Stimulated activated CD8-positive, alpha-beta memory T cell treated with anti-CD3 and anti-CD28 coated beads, Interleukin-4, amount 100 ng/mL, for 24 hours (primary cell): ENCODE measurements around the gene ANKRD42.
"Not testable (repeated sequence)": the region's sequence is repeated elsewhere in the genome, so short reads cannot be mapped to it uniquely, and the experiment has no call there.

Experiments used
- DNase-seq: peaks from one replicate; pipeline ENCODE4 v3.0.0-alpha.2; 2020; ENCODE audit warnings: low read depth

Gene ANKRD42

DNA sequence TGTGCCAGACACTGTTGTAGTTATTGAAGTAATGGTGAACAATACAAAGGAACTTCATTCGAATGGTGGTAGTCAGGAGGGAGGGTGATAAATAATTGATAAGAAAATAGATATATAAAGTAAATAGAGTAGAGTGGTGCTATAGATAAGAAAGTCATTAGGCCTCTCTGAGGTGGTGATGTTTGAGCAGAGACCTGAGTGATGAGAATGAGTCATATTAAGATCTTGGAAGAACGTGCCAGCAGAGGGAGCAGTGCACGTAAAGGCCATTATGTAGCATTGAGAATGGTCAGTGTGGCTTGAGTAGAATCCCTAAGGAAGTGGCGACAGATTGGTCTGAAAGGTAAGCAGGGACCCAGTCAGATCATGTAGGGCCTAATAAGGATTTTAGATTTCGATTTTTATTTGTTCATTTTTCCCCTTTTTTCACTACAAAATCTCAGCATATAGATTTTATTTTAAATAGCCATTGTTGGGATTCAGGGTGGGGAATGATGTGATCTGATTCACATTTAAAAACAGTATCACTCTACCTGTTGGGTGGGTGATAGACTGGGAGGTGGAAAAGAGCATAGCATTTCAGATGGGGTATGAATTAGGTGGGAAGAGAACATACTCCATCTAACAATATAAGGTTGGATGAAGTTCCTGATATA lies 47.9 kb downstream of the ANKRD42 start:
- no peak for DNase-seq

DNA sequence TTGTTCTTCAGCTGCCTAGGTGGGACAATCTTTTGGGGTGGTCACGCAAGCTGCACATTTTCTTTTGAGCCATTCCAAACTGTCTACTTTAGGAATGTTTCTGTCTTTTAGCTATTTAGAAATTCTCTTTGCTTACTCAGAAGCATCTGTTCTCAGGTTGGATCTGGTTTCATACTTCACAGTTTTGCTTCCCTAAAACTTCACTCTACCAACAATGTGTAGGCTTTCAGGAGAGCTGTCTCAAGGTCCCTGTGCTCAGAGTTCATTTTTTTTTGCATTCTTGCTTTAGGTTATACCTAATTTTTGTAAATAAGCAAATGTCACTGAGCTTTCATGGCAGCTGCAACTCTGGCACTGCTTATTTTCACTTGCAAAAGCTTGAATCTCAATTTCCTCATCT lies 55.9 kb downstream of the ANKRD42 start:
- DNase-seq: no peak

DNA sequence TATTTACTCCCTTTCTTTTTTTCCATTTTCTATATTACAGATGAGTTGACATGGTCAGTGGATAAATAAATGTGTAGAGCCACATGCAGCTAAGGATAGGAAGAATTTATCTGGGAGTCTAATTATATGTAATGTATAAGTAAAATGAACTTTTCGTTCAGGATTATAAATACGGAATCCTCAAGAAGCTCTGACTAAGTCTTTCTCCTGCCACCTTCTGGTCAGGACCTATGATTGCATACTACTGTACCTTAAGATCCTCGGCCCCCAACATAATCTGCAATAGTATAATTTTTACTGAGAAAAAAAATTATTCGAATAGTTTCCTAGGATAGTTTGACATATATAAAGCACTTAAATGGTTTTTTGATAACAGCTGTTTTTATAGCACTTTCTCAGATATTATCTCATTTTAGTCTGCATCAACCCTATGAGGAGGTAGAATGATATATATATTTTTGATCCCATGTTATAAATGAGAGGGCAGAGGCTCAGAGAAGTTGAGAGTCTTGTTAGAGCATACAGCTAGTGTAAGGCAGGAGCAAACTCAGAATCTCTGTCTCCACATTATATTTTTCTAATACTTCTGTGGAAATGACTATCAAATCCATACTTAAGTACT lies 56.6 kb downstream of the ANKRD42 start:
- DNase-seq: no peak

DNA sequence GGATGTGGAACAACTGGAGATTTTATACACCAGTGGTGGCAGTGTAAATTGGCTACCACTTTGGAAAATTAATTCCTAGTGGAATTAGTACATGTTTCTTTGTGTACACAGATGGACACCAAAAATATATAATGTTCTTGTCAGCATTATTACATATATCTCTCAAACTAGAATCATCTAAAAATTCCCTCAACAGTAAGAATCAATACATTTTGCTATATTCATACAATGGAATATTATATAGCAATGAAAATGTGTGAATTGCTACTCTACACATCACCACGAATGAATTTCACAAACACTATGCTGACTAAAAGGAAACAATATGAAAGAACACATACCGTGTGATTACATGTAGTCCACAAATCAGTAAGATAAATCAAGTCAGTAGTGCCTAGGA lies 58.8 kb downstream of the ANKRD42 start:
- DNase-seq: no peak

DNA sequence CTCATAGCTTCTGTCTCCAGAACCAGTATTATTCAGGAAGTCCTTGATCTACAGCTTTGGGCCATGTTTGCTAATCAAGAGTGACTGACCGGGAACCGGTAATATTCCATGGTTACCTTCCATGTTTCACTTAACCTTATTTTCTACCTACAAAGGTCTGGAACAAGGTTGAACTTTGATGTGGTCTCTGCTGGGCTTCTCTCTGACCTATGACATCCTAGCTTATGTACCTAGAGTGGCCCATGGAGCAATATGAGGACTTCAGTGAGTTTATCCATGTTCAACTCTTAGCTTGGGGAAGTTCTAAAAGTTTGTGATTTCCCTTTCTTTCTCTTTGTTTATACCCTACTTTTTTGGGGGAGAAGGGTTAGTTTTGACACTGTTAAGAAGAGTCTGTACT lies 59.4 kb downstream of the ANKRD42 start:
- DNase-seq: no peak

DNA sequence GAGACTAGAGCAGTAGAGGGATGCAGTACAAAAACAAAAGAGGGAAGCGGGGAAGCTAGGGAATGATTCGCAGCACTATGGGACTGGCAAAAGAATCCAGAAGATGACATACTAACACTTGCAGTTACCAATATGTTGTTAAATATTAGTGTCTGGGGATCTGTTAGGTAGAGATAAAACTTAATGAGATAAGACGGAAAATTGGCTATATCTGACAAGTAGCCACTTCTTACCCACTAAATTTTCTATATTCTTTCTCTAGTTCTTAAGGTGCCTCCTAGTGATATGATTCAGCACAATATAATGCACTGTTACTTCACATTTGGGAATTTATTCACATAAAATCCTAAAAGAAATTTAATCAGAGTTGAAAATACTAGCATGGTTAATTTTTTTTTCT lies 61.9 kb downstream of the ANKRD42 start:
- DNase-seq: no peak

DNA sequence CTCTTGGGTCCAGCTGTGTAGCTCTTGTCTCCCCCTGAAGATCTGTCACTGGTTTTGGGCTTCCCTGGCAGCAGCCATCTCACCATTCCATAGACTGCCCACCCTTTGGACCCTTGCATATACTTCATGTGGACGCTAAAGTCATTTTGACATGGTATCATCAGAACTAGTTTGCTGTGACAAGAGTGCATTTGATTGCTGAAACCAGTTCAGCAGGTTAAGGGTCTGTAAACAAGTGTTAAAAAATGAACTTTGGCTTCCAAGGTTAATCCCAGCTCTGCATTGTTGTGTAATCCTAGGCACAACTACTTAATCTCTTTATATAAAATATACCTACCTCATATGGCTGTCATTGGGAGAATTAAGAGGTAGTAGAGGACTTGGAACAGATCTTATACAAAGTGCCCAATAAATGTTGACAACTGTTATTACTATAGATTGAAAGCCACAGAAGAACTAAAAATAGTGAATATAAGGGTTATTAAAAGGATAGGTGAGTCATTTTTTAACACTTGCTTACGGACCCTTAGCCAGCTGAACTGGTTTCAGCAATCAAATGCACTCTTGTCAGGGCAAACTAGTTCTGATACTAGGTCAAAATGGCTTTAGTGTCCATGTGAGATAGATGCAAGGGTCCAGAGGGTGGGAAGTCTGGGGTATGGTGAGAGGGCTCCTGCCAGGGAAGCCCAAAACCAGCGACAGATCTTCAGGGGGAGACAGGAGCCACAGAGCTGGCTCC lies 63.3 kb downstream of the ANKRD42 start:
- no peak for DNase-seq

DNA sequence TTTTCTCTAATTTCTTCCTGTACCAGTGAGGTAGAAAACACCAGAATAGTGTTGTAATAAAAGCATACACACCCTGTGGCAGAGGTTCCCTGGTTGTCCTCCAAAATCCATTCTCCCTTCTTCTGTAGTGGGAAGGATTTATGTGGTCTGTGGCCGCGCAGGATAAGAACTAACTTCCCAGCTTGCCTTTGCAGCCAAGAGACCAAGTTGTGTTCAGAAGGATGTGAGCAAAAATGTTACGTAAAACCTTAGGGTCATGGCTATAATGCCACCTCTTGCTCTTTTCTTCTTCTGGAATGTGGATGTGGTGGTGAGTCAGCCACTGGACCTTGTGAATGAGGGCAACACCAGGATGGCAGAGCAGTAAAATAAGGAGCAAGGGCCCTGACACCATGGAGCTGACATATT lies 64.3 kb downstream of the ANKRD42 start:
- DNase-seq: no peak

DNA sequence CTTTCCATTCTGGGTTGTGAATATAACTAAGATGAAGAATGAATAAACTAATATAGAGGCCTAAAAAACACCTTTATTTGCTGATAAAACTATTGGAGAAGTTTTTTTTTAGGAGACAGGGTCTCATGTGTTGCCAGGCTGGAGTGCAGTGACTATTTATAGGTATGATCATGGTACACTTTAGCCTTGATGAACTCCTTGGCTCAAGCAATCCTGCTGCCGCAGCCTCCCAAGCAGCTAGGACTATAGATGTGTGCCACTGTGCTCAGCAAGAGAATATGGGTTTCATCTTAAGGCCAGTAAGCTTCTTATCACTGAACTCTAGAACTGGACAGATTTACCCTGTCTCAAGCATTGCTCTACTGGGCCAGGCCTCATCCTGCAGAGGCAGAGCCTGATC lies 66.0 kb downstream of the ANKRD42 start:
- no peak for DNase-seq

DNA sequence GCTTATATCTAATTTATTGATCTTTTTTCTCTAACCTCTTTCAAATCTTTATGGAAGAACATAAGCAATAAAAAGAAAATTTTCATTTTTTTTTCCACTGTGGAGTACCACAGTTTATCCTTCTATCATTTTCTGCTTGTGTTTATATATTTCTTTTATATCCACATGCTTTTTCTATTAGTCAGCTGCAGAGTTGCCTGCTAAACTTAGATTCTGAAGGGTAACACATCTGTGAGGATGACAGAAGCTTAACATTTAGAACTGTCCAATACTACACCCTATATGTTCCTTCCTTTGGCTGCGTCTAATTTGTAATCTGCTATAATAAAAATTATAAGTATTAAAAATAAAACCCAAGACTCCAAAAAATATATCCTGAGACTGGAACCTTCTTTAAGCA lies 71.8 kb downstream of the ANKRD42 start:
- no peak for DNase-seq

DNA sequence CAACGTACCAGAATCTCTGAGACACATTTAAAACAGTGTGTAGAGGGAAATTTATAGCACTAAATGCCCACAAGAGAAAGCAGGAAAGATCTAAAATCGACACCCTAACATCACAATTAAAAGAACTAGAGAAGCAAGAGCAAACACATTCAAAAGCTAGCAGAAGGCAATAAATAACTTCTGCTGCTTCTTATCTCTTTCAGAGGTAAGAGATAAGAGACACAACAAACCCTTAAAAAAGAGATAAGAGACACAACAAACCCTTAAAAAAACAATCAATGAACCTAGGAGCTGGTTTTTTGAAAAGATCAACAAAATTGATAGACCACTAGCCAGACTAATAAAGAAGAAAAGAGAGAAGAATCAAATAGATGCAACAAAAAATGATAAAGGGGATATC lies 75.6 kb downstream of the ANKRD42 start:
- DNase-seq: not testable (repeated sequence)

DNA sequence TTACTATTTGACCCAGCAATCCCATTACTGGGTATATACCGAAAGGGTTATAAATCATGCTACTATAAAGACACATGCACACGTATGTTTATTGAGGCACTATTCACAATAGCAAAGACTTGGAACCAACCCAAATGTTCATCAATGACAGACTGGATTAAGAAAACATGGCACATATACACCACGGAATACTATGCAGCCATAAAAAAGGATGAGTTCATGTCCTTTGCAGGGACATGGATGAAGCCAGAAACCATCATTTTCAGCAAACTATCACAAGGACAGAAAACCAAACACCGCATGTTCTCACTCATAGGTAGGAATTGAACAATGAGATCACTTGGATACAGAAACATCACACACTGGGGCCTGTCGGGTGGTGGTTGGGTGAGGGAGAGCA lies 78.2 kb downstream of the ANKRD42 start:
- DNase-seq: not testable (repeated sequence)

DNA sequence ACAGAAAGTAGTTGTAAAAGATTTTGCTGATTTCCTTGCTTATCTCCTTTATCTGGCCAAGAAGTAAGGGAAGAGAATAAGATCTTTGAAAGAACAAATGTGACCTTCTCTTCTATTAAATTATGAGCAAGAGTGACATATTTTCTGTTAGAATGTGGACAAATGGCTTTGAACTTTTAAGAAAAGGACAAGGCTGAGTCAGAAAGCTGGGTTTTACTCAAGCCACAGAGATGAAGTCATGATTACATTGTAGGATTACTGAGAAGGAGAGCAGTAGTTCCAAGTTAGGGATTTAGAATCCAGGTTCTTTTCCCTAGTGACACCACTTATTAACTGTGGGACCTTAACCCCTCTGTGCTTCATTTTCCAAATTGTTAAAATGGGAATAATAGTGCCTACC lies 79.1 kb downstream of the ANKRD42 start:
- no peak for DNase-seq

DNA sequence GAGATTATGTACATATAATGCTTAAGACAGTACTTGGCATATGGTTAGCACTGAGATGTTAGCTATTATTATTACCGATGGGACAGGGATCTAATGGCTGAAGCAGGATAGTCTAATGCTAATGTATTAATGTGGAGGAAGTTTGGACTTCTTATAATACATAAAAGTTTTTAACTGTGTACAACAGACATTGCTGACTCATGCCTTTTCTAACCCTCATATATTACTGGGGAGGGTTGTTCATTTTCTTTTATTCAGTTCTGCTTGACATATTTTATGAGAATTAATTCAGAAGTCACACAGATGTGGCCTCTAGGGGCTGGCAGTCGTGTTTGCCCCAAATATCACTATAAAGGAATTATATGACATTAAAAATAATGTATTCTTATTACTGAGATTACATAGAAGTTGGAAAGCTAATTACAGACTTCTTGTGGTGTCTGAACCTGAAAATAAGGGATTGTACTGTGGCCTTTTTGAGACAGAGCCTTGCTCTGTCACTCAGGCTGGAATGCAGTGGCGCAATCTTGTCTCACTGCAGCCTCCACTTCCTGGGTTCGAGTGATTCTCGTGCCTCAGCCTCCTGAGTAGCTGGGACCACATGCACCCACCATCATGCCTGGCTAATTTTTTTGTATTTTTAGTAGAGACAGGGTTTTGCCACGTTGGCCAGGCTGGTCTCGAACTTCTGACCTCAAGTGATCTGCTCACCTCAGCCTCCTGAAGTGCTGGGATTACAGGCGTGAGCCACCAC lies 82.6 kb downstream of the ANKRD42 start:
- DNase-seq: no peak

DNA sequence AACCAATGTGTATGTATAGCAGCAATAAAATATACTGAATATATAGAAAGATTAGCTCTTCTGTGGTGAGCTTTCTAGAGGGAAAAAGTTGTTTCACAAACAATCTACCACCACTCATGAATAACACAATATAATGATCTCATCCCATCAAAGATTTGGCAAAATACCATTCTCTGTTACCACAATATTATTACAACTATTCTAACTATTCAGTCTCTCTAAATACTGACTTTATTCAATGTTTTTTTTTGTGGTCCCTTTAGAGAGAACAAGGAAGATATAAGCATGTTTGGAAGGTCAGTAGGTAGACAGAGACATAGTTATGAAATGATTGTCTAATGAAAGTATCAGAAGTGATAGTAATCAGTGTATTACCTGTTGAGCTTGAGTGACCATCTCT lies 84.8 kb downstream of the ANKRD42 start:
- no peak for DNase-seq

DNA sequence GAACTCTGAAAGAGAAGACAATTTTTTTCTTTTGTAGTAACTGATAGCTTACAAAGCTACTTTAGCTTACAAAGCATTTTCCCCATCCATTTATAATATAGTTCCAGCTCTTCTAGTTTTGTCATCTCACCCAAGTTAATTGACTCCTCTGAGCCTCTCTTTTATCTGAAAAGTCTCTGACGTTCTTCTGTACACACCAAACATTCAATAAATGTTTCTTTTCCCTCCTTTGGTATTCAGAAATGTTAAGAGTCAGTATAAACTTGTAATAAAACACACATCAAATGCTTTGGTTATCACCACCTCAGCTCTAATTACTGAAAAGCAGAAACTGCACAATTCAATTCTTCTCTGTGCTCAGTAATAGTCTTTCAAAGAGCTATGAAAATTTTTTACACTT lies 86.7 kb downstream of the ANKRD42 start:
- DNase-seq: no peak

DNA sequence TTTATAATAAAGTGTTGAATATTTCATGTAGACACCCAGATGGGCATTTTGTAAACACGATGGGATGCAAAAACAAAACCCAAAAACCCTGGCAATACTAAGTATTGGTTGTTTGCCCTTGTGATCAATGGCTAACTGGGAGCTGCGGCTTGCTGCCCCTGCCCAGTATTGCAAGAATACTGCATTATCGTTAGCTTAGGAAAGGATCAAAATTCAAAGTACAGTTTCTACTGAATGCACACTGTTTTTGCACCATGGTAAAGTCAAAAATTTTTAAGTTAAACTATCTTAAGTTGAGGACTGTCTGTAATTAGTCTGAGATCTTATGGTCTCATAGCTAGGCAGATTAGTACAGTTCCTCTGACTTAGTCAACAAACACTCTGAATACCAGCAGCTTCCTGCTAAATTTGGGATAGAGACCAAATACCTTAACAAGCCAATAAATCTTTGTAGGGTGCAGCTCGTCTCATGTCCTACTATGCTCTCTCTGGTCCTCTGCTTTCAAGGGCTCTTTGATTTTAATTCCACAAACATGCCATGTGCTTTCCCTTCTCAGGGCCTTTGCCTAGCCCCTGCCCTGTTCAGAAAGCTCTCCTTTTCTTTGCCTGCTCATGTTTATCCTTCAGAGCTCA lies 88.7 kb downstream of the ANKRD42 start:
- DNase-seq: no peak

DNA sequence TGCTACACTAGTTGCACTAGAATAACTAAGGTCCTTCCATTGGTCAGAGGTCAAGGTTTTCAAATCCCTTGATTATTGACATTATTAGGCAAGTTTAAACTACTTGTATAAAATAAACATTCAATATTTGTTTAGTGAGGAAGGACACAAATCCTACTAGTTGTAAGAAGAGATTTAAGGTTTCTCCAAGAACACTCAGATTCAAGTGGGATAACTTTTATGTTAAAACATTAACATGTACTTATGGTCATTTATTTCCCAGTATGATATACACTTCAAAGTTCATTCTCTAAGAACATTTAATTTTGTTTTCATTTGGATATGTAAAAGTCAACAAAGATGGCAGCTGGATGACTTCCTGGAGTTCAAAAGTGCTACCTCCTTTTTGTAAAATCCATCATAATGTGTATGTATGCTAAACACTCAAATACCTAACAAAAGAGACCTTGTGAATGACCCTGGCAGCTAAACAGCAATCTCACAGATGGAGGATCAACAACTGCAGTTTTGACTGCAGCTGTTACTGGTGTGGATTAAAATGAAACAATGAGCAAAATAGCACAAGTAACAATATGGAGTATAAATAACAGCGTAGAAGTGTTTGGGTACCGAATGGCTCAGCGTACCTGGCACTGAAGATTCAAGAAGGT lies 91.1 kb downstream of the ANKRD42 start:
- no peak for DNase-seq

DNA sequence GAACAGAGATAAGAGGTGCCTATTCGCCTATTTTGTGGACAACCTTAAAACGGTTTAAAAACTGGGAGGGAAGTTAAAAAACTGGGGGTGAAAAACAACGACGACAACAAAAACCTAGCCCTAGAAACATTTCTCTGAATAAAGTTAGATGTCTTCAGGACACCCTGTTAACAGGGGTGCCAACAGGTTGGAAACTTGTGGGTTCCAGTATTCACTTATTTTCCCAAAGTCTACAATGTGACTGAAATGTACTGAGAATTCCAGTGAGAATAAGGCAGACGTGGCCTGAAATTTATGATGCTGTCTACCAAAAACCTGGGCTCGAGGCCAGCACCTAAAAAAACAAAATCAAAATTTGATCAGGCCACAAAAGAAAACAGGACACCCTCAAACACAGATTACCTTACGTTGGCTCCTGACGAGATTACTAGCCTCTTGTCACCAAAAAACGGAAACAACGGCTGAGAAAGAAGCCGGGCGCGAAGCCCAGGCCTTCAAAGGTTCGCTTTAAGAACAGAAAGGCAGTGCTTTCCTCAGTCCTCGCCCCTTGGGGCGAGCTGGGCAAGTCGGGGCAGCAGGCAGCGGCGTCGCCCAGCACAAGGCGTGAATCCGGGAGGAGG lies 91.7 kb downstream of the ANKRD42 start:
- no peak for DNase-seq

DNA sequence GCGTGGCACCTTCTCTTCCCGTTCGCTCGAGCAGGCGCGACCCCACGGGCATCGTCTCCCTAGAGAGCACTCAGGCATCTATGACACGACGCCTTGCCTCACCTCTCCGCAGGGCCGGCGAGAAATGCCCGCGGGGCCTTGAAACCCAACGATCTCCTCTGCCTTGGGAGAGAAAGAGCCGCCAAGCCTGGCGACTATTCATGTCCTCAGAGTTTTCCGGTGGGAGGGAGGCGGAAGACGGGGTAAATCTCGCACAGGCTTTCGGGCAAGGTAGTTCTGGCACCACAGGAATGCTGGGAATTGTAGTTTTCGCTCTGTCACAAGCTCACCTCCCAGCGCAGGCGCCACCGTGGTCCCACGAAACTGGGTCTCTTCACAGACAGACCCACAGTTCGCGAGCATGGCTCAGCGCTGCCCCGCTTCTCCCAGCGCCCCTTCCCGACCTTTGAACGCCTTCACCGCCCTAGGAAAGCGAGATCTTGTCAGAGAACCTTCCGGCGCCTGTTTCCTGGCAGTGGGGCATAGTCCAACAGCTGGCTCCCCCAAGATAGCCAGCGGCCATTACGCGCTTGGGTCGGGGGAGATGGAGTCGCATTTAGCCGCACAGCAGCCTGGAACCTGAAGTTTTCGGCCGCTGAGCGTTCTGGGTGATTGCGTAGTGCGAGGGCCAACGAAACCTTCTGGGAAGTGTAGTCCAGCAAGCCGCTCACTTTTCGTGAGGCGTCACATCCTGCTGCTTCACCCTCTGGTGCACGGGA lies 92.4 kb downstream of the ANKRD42 start, which contains the start of gene CCDC90B:
Gene CCDC90B (minus strand): TSS at position 597 of the 758 bp plus-strand sequence. CDS start 395 bp downstream, at position 202.
- DNase-seq: peak; percentile 86
